Measurements from ENCODE around the gene GPC3. TPM values are rescaled to one million over a fixed set of nuclear protein-coding genes. Genes with fewer than 3 reads are reported as not detected.

GPC3 gene
- total RNA-seq, 2 experiments from 2014 or later = 0.58 to 0.63 TPM

GRCh38 chrX:133555782-133556458 lies 429.5 kb downstream of the GPC3 start:
- DNase-seq = no peak
- Mint-ChIP-seq H3K4me3 (no peak overlapping the region), H3K27ac (no peak overlapping the region), H3K27me3 (no peaks in the 10 kb centered on the region), H3K36me3 (ENCODE audit: low read depth) (no peaks in the 10 kb centered on the region), H3K9me3 (peaks cover 5% of the 10 kb centered on the region), H3K4me1 (ENCODE audit: low read depth) (no peaks in the 10 kb centered on the region)
- ChIA-PET POLR2A (no interaction called here), CTCF (no interaction called here)
- intact Hi-C loops (cut with micrococcal nuclease) = no loop called here
- ATAC-seq = no peak
- no peak for TF ChIP-seq CTCF (IDR thresholded peaks at IDR 0.05)

- POLR2A ChIA-PET = no interaction called here
- ATAC-seq = no peak
These were observed 434.5 kb downstream of the GPC3 start for GRCh38 chrX:133550665-133551485.

GRCh38 chrX:133549295-133549933 lies 436.0 kb downstream of the GPC3 start:
- no peak for ATAC-seq
- no peaks in the 10 kb centered on the region for H3K27me3 Mint-ChIP-seq
- H3K9me3 Mint-ChIP-seq = peaks cover under 1% of the 10 kb centered on the region
- no peak overlapping the region for H3K4me3 Mint-ChIP-seq
- H3K27ac Mint-ChIP-seq = no peak overlapping the region
- CTCF ChIA-PET = no interaction called here
- DNase-seq = no peak
- intact Hi-C loops (cut with micrococcal nuclease) = no loop called here
- TF ChIP-seq CTCF (IDR thresholded peaks at IDR 0.05) = no peak
- H3K4me1 Mint-ChIP-seq (ENCODE audit: low read depth) = no peaks in the 10 kb centered on the region
- POLR2A ChIA-PET = no interaction called here
- no peaks in the 10 kb centered on the region for H3K36me3 Mint-ChIP-seq (ENCODE audit: low read depth)

More at GRCh38 chrX:133550665-133551485, 434.5 kb downstream of the GPC3 start:
- Mint-ChIP-seq H3K4me3 (no peak overlapping the region), H3K9me3 (peaks cover 5% of the 10 kb centered on the region), H3K4me1 (ENCODE audit: low read depth) (no peaks in the 10 kb centered on the region), H3K36me3 (ENCODE audit: low read depth) (no peaks in the 10 kb centered on the region), H3K27me3 (no peaks in the 10 kb centered on the region), H3K27ac (no peak overlapping the region)
- CTCF ChIA-PET = no interaction called here
- no peak for DNase-seq
- intact Hi-C loops (cut with micrococcal nuclease) = no loop called here
- no peak for TF ChIP-seq CTCF (IDR thresholded peaks at IDR 0.05)

- no peaks in the 10 kb centered on the region for H3K9me3 Mint-ChIP-seq
- ChIA-PET CTCF (no interaction called here), POLR2A (no interaction called here)
- intact Hi-C loops (cut with micrococcal nuclease) = no loop called here
- DNase-seq (no peak), ATAC-seq (no peak)
- no peak for TF ChIP-seq CTCF (IDR thresholded peaks at IDR 0.05)
- H3K36me3 Mint-ChIP-seq (ENCODE audit: low read depth) = no peaks in the 10 kb centered on the region
- no peak overlapping the region for H3K27ac Mint-ChIP-seq
- no peak overlapping the region for H3K4me3 Mint-ChIP-seq
- no peaks in the 10 kb centered on the region for H3K4me1 Mint-ChIP-seq (ENCODE audit: low read depth)
- H3K27me3 Mint-ChIP-seq = no peaks in the 10 kb centered on the region
These were observed 439.0 kb downstream of the GPC3 start for GRCh38 chrX:133546441-133546840.

- no peaks in the 10 kb centered on the region for H3K4me1 Mint-ChIP-seq (ENCODE audit: low read depth)
- no peak for TF ChIP-seq CTCF (IDR thresholded peaks at IDR 0.05)
- no peak overlapping the region for H3K27ac Mint-ChIP-seq
- POLR2A ChIA-PET = no interaction called here
- intact Hi-C loops (cut with micrococcal nuclease) = no loop called here
- H3K27me3 Mint-ChIP-seq = no peaks in the 10 kb centered on the region
- no peak for DNase-seq
- no peaks in the 10 kb centered on the region for H3K36me3 Mint-ChIP-seq (ENCODE audit: low read depth)
- no peak overlapping the region for H3K4me3 Mint-ChIP-seq
- no peak for ATAC-seq
- H3K9me3 Mint-ChIP-seq = no peaks in the 10 kb centered on the region
- CTCF ChIA-PET = no interaction called here
These were observed 440.6 kb downstream of the GPC3 start for GRCh38 chrX:133544778-133545177.

Measured in activated CD8-positive, alpha-beta T cell treated with anti-CD3 and anti-CD28 coated beads for 36 hours (primary cell).